ENCODE data around the gene IL15RA. TPM values are rescaled to one million over a fixed set of nuclear protein-coding genes. Genes with fewer than 3 reads are reported as not detected.

IL15RA gene
- total and polyA plus RNA-seq, 12 donors, result 2.8 to 55.8 (median 10.0) TPM

DNA sequence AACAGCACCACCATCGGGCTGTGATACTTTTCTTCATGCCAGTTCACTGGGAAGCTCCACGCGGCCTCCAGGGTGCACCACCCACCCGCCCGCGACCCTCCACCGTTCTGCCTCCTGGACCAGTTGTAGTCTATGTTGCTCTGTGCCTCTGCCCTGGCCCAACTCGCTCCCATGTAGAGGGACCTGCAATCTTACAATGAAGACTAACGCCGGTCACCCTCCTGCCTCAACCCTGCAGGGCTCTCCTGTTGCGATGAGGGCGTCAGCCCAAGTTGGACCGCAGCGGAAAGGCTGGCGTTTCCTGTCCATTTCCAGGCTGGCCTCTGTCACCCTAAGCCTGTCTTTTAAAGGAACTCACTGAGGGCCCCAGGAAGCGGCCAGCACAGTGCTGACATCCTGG, 34.9 kb downstream of the IL15RA start:
- Histone ChIP-seq H3K9me3 (replicated peaks in 1 of 3) (no peaks in the 10 kb centered on the region), H3K36me3 (replicated peaks in 1 of 2) (peaks cover 0 to 16% of the 10 kb centered on the region in 2 donors), H3K27me3 (no peaks in the 10 kb centered on the region), H3K4me3 (no peak overlapping the region), H3K27ac (peak overlapping the region; percentile 45 to 89 (median 79)), H3K4me1 (replicated peaks in 1 of 2) (peaks cover 9 to 44% of the 10 kb centered on the region in 2 donors)
- DNase-seq, result peak; percentile 51 to 85 (median 69)
- intact Hi-C loops (cut with DNase I), result no loop called here
- WGBS, 4 donors, result 56 to 70% (median 62%) methylated on average over 12 to 16 of the region's 16 CpGs
- peak in 1 of 2 donors; percentile 22 for TF ChIP-seq POLR2A (IDR thresholded peaks at IDR 0.05)
- TF ChIP-seq, protein P1, sequence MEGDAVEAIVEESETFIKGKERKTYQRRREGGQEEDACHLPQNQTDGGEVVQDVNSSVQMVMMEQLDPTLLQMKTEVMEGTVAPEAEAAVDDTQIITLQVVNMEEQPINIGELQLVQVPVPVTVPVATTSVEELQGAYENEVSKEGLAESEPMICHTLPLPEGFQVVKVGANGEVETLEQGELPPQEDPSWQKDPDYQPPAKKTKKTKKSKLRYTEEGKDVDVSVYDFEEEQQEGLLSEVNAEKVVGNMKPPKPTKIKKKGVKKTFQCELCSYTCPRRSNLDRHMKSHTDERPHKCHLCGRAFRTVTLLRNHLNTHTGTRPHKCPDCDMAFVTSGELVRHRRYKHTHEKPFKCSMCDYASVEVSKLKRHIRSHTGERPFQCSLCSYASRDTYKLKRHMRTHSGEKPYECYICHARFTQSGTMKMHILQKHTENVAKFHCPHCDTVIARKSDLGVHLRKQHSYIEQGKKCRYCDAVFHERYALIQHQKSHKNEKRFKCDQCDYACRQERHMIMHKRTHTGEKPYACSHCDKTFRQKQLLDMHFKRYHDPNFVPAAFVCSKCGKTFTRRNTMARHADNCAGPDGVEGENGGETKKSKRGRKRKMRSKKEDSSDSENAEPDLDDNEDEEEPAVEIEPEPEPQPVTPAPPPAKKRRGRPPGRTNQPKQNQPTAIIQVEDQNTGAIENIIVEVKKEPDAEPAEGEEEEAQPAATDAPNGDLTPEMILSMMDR (IDR thresholded peaks at IDR 0.05), result no peak

DNA sequence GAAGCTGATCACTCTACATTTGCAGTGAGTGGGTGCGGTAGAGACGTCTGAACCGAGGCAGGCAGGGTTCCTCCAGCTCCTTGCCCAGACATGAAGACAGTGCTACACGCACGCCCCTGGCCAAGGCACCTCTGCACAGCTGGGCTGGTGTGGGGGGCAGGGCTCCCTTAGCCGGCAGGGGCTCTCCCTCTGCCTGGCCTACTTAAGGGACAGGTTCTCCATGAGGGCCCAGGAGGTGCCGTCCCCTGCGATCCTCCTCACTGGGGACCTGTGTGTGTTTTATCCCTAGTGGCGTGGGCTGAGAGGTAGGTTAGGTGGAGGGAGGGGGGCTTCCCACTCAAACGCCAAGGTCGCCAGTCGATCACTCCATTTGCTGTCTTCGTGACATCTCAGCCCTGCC, 35.3 kb downstream of the IL15RA start:
- 71 to 84% (median 78%) methylated on average over 11 to 13 of the region's 13 CpGs for WGBS, 4 donors
- peak overlapping the region; percentile 45 to 89 (median 79) for H3K27ac ChIP-seq
- peaks cover 0 to 21% of the 10 kb centered on the region in 2 donors for H3K36me3 ChIP-seq (replicated peaks in 1 of 2)
- no peaks in the 10 kb centered on the region for H3K9me3 ChIP-seq (replicated peaks in 1 of 3)
- no peak for TF ChIP-seq POLR2A (IDR thresholded peaks at IDR 0.05)
- TF ChIP-seq, protein P1 (IDR thresholded peaks at IDR 0.05), result no peak
- DNase-seq, result no peak
- H3K4me1 ChIP-seq (replicated peaks in 1 of 2), result peaks cover 9 to 42% of the 10 kb centered on the region in 2 donors
- H3K27me3 ChIP-seq, result no peaks in the 10 kb centered on the region
- intact Hi-C loops (cut with DNase I), result no loop called here
- no peak overlapping the region for H3K4me3 ChIP-seq

DNA sequence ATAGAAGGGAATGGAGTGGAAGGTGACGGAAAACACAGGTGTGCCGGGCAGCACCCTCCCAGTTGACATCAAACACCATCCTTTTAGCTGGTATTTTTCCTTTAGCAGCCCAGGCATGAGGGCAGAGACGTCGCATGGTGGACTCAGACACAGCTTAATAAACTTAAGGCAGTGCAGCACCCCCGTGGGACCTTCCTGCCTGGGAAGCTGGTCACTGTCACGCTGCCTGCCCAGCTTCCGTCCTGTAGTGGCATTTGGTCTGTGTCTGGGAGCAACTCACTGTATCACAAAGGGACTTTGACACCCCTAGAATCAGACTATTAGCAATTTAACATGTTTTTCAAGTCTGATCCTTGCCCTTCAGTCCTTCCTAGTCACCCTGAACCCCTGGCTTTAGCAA, 35.8 kb downstream of the IL15RA start:
- H3K27ac ChIP-seq, result peak overlapping the region in 4 of 5 donors; percentile 67 to 89 (median 83)
- TF ChIP-seq, protein P1 (IDR thresholded peaks at IDR 0.05), result no peak
- TF ChIP-seq POLR2A (IDR thresholded peaks at IDR 0.05), result no peak
- no peaks in the 10 kb centered on the region for H3K27me3 ChIP-seq
- intact Hi-C loops (cut with DNase I), result no loop called here
- H3K4me3 ChIP-seq, result no peak overlapping the region
- H3K9me3 ChIP-seq (replicated peaks in 1 of 3), result no peaks in the 10 kb centered on the region
- 70 to 78% (median 73%) methylated on average over 7 of the region's 7 CpGs for WGBS, 4 donors
- DNase-seq, result peak in 1 of 7 donors; percentile 37
- peaks cover 0 to 25% of the 10 kb centered on the region in 2 donors for H3K36me3 ChIP-seq (replicated peaks in 1 of 2)
- H3K4me1 ChIP-seq (replicated peaks in 1 of 2), result peaks cover 7 to 38% of the 10 kb centered on the region in 2 donors

DNA sequence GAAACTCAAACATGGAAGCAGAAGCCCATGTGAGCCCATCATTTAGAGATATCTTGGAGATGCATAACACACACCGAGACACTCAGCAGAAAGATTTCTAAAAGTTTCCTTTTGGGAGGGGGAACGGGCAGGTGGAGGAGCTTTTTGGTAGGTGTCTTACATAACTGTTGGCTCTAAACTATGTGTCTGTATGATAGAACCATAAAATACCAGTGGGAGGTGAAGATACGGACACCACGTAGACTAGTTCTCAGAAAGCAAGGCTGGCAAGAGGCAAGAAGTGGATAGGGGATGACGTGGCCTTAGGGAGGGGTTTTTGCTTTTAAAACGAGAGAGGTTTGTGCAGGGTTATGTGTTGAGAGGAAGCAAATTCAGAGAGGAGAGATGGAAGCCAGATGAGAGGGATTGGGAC, 36.5 kb downstream of the IL15RA start:
- Histone ChIP-seq H3K27ac (peak overlapping the region in 1 of 5 donors; percentile 87), H3K36me3 (replicated peaks in 1 of 2) (peaks cover 0 to 33% of the 10 kb centered on the region in 2 donors), H3K27me3 (no peaks in the 10 kb centered on the region), H3K4me1 (replicated peaks in 1 of 2) (peaks cover 0 to 32% of the 10 kb centered on the region in 2 donors), H3K9me3 (replicated peaks in 1 of 3) (no peaks in the 10 kb centered on the region), H3K4me3 (no peak overlapping the region)
- DNase-seq, result no peak
- intact Hi-C loops (cut with DNase I), result no loop called here
- WGBS, 4 donors, result 67 to 82% (median 72%) methylated on average over 6 of the region's 6 CpGs
- TF ChIP-seq POLR2A (IDR thresholded peaks at IDR 0.05), result no peak
- TF ChIP-seq, protein P1 (IDR thresholded peaks at IDR 0.05), result no peak

Data from adrenal gland (tissue), 12 donors.